KMS-11 (cell line): ENCODE data around the gene NIPAL3.

ENCODE experiments used
- H2AFZ ChIP-seq: fragments of 200-600 bp; sonication (generic); 2 replicates; pipeline ENCODE4 v1.6.1; 2016; ENCODE audit warnings: antibody characterized with exemption, mixed run types, low read depth
- H3K27ac ChIP-seq: fragments of 200-600 bp; sonication (generic); 2 replicates; pipeline ENCODE4 v1.6.1; 2016; ENCODE audit warnings: mild to moderate bottlenecking, mixed run types
- H3K27me3 ChIP-seq: fragments of 200-600 bp; sonication (generic); 2 replicates; pipeline ENCODE4 v1.6.1; 2017; ENCODE audit warnings: mild to moderate bottlenecking, low read depth, mixed run types, moderate library complexity; ENCODE audit not compliant: insufficient read depth
- H3K36me3 ChIP-seq: fragments of 200-600 bp; sonication (generic); 2 replicates; pipeline ENCODE4 v1.6.1; 2017; ENCODE audit warnings: mild to moderate bottlenecking, mixed run types; ENCODE audit not compliant: insufficient read depth
- H3K4me1 ChIP-seq: fragments of 200-600 bp; sonication (generic); 2 replicates; pipeline ENCODE4 v1.6.1; 2016; ENCODE audit warnings: mild to moderate bottlenecking, low read depth, mixed run types; ENCODE audit not compliant: poor library complexity, severe bottlenecking
- H3K4me2 ChIP-seq: fragments of 200-600 bp; sonication (generic); 2 replicates; pipeline ENCODE4 v1.7.0; 2016; ENCODE audit warnings: mild to moderate bottlenecking, mixed run types
- H3K4me3 ChIP-seq: fragments of 200-600 bp; sonication (generic); IDR thresholded peaks from 2 replicates; pipeline ENCODE4 v1.6.1; 2017; ENCODE audit warnings: low read depth, low read length, mixed read lengths; ENCODE audit not compliant: insufficient read depth
- H3K79me2 ChIP-seq: fragments of 200-600 bp; sonication (generic); 2 replicates; pipeline ENCODE4 v1.6.1; 2016; ENCODE audit warnings: low read depth, mixed run types; ENCODE audit not compliant: insufficient read depth
- H3K9ac ChIP-seq: fragments of 200-600 bp; sonication (generic); 2 replicates; pipeline ENCODE4 v1.6.1; 2016; ENCODE audit warnings: mild to moderate bottlenecking, mixed run types
- H4K20me1 ChIP-seq: fragments of 200-600 bp; sonication (generic); 2 replicates; pipeline ENCODE4 v1.6.1; 2016; ENCODE audit warnings: mild to moderate bottlenecking, mixed run types; ENCODE audit not compliant: insufficient read depth
- TF ChIP-seq, protein P1 (sequence below): fragments of 200-600 bp; sonication (generic); conservative IDR thresholded peaks from 2 replicates; pipeline ENCODE4 v1.6.1; 2017; ENCODE audit warnings: low read depth, mild to moderate bottlenecking, antibody characterized with exemption, low read length, moderate library complexity, mixed read lengths

The NIPAL3 gene

DNA sequence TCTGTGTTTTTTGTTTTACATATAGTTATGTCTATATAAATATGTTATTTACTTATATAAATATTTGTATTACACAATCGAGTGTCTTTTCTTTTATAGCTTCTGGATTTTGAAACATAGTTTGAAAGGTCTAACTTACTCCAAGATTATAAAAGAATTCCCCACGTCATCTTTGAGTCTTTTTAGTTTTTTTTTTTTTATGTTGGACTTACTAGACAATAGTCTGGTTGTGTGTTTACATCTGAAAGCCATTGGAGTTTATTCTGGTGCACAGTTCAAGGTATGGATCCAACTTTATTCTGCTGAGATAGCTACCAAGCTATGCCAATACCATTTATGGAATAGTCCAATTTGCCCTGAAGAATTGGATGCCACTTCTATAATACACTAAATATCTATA, 61.0 kb downstream of the NIPAL3 start:
- Histone ChIP-seq H3K4me1 (no peaks in the 10 kb centered on the region), H3K4me2 (no peak overlapping the region), H3K27ac (no peak overlapping the region), H3K4me3 (no peak overlapping the region), H3K79me2 (no peaks in the 10 kb centered on the region), H3K27me3 (no peaks in the 10 kb centered on the region), H2AFZ (no peak overlapping the region), H3K9ac (no peak overlapping the region), H4K20me1 (no peaks in the 10 kb centered on the region), H3K36me3 (no peaks in the 10 kb centered on the region)
- TF ChIP-seq, protein P1, sequence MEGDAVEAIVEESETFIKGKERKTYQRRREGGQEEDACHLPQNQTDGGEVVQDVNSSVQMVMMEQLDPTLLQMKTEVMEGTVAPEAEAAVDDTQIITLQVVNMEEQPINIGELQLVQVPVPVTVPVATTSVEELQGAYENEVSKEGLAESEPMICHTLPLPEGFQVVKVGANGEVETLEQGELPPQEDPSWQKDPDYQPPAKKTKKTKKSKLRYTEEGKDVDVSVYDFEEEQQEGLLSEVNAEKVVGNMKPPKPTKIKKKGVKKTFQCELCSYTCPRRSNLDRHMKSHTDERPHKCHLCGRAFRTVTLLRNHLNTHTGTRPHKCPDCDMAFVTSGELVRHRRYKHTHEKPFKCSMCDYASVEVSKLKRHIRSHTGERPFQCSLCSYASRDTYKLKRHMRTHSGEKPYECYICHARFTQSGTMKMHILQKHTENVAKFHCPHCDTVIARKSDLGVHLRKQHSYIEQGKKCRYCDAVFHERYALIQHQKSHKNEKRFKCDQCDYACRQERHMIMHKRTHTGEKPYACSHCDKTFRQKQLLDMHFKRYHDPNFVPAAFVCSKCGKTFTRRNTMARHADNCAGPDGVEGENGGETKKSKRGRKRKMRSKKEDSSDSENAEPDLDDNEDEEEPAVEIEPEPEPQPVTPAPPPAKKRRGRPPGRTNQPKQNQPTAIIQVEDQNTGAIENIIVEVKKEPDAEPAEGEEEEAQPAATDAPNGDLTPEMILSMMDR, result no peak

GRCh38 chr1:24477309-24477708, 61.7 kb downstream of the NIPAL3 start:
- Histone ChIP-seq H3K9ac (no peak overlapping the region), H2AFZ (no peak overlapping the region), H3K27me3 (no peaks in the 10 kb centered on the region), H3K36me3 (no peaks in the 10 kb centered on the region), H3K4me3 (no peak overlapping the region), H4K20me1 (no peaks in the 10 kb centered on the region), H3K79me2 (no peaks in the 10 kb centered on the region), H3K4me1 (no peaks in the 10 kb centered on the region), H3K27ac (no peak overlapping the region), H3K4me2 (no peak overlapping the region)
- TF ChIP-seq, protein P1, result no peak

DNA sequence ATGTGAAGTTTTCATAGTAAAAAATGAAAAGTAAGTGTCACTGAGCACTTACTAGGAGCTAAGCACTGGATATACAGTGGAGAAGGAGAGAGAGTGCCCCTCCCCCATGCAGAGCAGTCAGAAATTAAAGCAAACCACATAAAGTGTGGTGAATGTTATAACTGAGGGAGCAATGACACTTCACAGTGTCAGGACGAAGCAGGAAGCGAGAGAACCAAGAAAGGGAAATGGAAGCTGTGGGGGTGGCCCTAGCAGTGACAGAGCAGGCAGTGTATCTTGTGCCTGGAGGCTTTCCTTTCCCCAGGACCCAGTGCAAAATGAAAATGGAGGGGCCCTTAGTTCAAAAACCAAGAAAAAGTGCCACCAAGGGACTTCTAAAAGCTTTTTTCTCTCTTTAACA, 65.5 kb downstream of the NIPAL3 start:
- H3K27ac ChIP-seq, result no peak overlapping the region

DNA sequence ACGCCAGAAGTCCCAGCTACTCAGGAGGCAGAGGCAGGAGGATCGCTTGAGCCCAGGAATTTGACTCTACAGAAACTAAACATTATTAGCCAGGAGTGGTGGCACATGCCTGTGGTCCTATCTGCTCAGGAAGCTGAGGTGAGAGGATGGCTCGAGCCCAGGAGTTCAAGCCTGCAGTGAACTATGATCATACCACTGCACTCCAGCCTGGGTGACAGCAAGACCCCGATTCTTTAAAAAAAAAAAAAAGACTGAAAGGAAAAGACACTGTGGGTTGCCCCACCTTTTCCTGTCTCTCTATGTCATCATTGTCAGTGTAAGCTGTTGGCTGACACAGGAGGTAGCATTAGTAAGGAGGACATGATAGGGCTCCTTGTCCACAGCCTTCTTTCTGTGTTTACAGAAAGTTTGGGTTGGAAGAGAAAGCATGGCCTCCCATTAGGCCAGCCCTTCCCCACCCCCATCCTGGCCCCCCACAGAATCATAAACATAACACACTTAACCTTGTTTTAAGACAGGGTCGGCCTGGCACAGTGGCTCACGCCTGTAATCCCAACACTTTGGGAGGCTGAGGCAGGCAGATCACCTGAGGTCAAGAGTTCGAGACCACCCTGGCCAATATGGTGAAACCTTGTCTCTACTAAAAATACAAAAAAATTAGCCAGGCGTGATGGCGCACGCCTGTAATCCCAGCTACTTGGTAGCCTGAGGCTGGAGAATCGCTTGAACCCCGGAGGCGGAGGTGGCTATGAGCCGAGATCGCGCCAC, 66.4 kb downstream of the NIPAL3 start:
- Histone ChIP-seq H3K4me3 (no peak overlapping the region), H3K27ac (no peak overlapping the region), H3K27me3 (no peaks in the 10 kb centered on the region), H3K9ac (no peak overlapping the region), H3K79me2 (no peaks in the 10 kb centered on the region), H3K4me2 (no peak overlapping the region), H2AFZ (no peak overlapping the region), H3K36me3 (no peaks in the 10 kb centered on the region), H3K4me1 (no peaks in the 10 kb centered on the region), H4K20me1 (no peaks in the 10 kb centered on the region)
- TF ChIP-seq, protein P1, result no peak

More for the DNA sequence above, 65.5 kb downstream of the NIPAL3 start:
- no peaks in the 10 kb centered on the region for H3K4me1 ChIP-seq
- no peaks in the 10 kb centered on the region for H3K36me3 ChIP-seq
- TF ChIP-seq, protein P1, result no peak
- no peak overlapping the region for H3K9ac ChIP-seq
- H3K4me3 ChIP-seq, result no peak overlapping the region
- H3K27me3 ChIP-seq, result no peaks in the 10 kb centered on the region
- no peak overlapping the region for H3K4me2 ChIP-seq
- no peak overlapping the region for H2AFZ ChIP-seq
- H4K20me1 ChIP-seq, result no peaks in the 10 kb centered on the region
- H3K79me2 ChIP-seq, result no peaks in the 10 kb centered on the region
